Stimulated activated CD4-positive, alpha-beta T cell treated with anti-CD3 and anti-CD28 coated beads, TNF-alpha, amount 100 ng/mL, for 1 hour (primary cell): ENCODE measurements around the gene MED10.

Source experiments
- DNase-seq, 3 donors: peaks; one replicate each; pipeline ENCODE4 v3.0.0-alpha.2; 2020; ENCODE audit warnings: low read depth in 3 of 3, low spot score in 1 of 3

MED10 gene

DNA sequence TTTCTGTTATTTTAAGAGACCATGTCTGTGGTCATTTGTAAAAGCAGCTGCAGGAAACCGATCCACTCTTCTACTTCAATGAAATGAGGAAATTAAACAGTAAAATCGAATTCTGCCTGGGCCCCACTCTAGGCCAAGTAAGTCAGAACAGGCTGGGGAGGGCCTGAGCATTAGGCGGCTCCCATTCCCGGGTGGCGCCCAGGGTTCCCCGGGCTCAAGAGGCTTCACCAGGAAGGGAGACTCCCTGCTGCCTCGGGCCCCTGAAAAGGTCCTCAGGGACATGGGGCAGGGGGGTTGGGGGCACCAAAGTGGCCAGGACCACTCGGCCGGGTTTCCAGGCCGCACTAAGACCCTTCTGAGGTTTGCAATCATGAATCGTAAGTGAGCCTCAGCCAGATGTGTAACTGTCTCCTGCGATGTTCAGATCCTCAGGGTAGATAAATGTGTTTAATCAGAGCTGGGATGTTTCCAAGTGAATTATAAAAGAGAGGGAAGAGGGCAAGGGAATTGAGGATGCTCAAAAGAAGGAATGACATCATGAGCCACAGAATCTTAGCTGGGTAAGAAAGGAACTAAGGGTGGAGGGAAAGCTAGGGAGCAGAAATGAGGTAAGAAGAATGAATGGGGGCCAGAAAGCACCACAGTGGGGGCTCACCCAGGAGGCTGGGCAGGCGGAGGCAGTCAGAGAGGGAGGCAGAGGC, 24.6 kb downstream of the MED10 start:
- no peak for DNase-seq

DNA sequence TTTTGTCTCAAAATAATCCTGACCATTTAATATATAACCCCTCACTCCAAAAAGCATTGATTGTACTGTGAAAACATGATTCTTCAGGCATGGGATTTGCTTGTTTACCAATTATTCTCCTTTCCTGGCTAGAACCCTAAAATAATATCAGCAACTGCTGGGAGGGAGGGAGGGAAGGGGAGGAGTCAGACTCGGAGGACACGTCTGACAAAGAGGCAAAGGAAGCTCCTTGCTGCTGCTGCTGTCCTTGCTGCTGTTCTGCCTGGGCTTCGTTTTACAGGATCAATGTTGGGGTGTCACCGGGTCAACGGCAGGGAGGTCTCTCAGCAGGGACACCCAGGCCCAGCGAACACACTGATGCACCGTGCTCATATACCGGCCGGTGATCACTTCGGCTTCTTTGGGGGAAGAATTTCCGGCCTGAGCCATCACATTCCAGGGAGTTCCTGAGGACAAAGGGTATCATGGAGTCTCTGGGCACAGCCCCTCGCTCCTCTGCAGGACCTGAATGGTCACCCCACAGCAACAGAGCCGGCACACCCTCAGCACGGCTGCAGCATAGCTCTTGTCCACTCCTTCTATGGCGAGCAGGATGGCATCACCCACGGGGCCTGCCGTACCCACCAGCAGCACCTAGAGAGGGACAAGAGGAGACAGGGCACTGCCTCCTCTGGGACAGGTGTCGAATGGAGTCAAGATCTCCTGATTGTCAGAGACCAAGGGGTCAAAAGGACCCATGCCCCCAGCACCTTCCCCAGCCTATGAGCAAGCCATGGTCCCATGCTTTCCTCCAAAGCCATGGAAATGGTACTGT, 27.9 kb downstream of the MED10 start:
- DNase-seq, result no peak

DNA sequence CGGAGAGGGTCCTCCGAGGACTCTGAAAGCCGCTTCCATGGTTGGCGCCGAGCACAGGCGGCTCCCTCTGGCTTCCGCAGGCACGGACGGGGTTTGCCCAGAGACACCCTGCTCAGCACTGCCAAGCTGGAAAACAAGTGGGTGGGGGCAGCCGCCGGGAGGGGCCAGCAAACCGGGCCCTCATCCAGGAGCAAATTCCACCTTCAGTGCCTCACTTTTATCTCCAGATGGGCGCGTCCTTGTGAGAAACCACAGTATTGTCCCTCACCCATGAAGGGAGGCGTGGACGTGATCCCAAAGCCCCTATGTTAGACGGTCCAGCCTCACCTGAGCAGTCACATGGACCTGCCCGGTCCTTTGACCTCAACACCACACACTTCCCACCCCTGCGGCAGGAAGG, 29.0 kb downstream of the MED10 start:
- no peak for DNase-seq

DNA sequence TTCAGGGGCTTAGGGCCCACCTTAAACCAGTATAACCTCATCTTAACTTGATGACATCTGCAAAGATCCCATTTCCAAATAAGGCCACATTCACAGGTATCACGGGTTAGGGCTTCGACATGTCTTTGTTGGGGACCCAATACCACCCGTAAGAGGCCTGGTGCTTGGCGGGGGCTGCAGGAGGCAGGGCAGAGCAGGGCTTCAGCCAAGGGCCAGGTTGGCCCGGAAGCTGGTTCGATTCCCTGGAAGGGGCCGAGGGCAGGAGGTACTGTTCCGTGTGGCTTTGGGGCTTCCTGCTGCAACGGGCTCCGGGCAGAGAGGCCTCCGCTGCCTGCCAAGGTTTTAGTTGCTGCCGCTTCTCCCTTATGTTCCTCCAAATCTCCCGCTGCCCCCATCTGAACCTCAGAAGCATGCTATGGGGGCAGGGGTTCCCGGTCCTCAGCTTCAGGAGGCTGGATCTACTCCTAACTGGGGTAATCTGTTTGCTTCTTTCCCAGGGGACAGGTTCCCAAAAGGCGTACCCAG, 29.8 kb downstream of the MED10 start:
- no peak for DNase-seq

DNA sequence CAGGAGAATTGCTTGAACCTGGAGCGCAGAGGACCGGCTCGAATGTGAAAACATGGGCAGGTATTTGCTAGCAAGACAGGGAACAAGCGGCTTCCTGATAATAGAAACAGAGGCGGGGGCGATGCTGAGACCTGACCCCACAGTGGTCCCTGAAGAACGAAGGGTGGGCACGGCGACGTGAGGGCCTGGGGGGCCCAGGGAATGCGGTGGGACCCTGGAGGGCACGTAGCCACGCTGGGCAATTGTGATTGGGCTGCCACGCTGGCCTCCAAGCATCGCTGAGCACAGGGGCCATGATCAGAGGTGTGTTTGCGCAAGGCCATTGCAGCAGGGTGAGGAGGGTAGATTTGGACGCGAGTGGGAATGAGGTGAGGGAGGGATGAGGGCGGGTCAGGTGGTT, 30.7 kb downstream of the MED10 start:
- DNase-seq, result no peak

DNA sequence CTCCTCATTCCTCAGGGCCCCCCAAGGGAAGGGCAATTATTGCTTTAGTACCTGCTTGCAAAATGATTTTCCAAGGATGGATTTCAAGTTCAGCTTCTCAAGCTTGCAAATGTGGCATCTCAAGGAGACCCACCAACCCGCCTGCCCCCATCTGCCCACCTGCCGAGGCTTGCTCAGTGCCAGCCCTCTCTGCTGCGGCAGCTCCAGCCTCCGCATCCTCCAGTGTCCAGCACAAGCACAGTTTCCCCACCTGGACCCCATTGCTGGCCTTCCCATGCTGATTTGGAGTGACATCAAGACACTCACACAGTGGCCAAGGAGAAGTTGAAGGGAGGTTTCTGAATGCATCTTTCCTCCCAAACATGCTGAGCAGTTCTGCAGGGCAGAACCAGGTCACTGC, 31.2 kb downstream of the MED10 start:
- no peak for DNase-seq

DNA sequence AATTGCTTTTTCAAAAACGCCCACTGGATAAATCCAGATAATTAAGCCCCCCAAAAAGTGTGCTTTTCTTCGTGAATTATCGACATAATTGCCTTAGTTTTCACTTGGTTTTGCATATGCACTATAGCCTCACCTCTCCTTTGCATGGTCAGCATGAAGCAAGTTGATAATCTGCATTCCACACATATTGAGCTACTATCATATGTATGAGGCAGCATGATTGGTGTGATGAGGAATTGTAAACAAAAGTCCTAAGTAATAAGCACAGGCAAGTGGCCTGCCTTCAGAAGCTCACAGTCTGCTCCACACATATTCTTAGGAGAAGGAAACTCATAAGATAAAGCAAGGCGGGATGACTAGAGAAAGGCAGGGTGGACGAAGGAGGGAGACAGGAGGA, 33.8 kb downstream of the MED10 start:
- no peak for DNase-seq

DNA sequence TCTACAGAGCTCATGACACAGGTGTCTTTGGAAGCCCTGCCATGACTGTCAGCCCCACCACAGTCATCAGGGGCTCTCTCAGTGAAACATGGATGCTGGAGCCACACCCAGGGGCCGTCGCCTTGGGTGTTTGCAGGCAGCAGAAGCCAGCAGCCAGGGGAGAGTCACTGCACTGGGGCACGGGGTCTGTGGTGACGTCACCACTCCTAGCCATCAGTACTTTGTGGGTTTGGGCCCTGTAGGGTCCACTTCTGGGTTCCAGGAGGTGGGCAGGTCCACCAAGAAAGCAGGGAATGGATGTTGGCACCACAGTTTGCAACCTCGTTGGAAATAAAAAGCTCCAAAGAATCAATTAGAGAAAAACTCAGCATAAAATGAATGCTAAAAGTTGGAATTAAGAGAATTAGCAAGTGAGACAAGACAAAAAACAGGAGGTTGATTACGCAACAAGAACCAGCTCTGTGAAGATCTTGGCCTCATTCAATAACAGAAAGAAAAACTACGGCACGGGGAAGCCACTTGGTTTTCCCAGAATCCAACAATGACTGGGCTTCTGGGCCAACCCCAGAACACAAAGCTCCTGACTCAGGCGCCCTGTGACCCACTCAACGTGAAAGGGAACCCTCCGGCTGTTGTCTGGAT, 34.3 kb downstream of the MED10 start:
- no peak for DNase-seq

DNA sequence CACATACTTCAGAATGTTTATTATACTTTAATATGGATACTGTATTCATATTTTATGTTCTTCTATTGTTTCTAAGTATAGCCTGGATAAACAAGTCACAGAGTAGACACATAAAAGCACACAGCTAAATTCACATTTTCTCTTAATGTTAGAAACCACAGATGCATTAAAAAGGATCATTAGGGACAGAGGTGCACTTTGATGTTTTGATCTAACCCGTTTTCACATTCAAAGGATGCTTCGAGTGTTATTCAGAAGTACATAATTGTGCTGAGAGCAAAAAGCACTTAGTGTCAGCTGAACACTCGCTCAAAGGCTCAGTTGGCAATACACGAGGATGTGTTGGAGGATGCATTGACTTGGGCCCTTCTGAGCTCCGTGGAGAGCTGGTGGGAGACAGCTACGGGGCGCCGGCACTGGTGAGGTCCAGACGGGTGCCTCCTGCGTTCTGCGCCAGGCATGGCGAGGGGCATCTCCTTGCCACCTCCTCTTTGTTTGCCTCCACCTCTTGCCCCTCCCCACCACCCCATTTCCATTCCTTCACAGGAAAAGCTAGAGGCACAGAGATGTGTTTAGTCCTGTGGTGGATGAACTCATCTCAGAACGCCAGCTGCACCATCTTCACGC, 35.5 kb downstream of the MED10 start:
- DNase-seq, result no peak

DNA sequence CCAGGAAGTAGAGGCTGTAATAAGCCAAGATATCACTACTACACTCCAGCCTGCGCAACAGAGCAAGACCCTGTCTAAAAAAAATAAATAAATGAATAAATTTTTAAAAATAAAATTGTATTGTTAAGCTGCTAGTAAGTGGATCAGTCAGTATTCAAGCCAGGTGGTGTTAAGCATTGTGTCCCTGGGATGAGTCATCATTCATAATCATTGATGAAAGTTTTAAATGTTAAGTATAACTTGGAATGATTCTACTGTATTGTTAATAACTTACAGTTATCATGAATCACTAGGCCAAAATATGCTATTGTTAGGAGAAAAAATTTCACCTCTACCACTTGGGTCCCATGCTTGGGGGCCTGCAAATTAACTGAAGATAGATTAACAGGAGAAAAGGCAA, 38.2 kb downstream of the MED10 start:
- DNase-seq, result no peak

DNA sequence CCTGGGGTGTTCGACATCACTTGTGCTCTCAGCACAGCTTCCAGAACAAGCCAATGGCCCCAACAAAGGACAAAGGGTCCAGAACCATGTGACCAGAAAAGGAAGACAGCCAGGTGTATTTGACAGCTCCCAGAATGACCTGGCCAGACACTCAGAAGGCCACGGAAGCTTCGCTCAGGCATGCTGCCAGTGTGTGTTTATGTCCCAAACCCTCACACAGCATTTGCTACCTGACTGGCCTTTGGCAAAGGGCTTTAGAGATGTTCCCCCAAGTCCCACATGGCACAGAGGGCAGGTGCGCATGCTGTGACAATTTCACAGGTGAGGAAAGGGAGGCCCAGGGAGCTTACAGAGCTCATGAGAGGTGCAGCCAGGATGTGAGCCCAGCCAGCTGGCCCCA, 39.5 kb downstream of the MED10 start:
- no peak for DNase-seq

DNA sequence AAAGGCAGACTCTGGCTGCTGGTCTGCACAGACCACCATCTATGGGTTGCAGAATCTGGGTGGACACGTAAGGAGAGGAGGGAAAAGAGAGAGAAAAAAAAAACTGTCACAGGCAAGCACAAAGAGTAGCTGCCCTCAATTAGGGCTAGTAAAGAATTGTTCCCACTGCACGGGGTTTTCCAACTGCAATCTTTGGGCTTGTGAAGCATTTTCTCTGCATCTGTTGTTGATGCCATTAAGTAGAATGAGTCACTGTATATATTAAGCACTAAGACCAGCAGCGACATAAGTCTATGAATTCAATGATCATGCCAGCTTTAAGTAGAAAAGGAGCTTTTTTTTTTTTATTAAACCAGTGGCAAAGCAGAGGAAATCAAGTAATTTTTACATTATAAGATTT, 40.2 kb downstream of the MED10 start:
- no peak for DNase-seq

DNA sequence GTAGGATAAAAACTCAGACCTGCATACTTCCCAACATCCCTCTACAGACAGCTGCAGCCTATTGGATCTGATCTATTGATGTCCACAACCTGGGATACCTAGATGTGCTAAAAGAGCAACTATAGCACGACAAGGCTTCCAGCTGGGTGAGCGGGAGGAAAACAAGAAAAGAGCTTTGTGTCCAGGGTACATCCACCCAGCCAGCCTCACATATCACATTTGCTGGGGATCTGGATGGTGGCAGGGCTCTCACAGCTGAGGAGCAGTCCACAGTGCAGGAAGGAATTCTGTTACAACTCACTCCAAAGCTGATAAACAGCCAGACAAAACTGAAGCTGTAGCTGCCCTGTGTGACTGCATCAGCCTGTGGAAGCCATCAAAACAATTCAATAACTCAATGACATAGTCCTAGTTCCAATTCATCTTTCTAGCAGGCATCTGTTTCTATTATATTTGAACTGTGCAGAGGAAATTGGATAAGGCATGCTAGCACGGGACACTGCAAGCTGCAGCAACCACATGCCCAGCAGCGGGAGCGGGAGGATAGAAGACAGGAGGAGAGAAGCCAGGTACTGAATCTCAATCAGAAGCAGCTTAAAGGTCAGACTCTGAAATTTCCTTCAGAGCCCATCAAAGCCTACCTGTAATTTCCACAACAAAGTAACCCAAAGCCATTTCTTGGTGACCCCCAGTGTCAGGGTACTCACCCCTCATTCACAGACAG, 45.0 kb downstream of the MED10 start:
- DNase-seq, result no peak

DNA sequence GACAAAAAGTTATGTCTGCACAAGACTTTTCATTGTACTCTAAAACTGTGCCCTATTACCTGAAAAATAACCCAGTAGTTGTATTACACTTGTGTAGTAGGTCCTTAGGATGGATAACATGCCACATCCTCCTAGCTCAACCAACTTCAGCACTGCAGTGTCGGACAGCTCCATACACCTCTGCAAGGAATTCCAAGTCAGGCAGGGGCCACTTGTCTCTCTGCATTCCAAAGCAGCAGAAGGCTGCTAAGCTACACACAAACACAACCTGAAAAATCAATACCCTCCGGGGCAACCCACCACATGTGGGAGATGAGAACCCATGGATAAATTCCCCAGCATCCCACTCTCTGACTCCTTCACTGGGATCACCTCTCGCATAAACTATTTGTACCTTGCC, 50.2 kb downstream of the MED10 start:
- no peak for DNase-seq

DNA sequence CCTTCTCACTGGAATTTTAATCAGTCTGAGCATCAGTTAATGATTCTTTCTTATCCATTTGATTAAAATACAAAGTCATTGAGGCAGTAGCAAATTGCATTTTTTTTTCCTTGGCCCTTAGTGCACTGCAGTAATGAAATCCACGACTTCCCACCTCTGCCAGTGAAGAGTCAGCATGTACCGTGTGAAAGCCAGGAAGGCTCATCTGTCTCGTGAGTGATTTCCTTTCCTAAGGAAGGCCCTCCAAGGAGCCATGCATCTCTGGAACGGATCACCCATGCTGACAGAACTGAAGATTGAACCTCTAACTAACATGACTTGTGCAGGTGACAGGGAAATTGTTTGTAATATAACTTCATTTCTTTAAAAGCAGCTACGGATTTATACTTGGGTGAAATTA, 51.6 kb downstream of the MED10 start:
- no peak for DNase-seq

DNA sequence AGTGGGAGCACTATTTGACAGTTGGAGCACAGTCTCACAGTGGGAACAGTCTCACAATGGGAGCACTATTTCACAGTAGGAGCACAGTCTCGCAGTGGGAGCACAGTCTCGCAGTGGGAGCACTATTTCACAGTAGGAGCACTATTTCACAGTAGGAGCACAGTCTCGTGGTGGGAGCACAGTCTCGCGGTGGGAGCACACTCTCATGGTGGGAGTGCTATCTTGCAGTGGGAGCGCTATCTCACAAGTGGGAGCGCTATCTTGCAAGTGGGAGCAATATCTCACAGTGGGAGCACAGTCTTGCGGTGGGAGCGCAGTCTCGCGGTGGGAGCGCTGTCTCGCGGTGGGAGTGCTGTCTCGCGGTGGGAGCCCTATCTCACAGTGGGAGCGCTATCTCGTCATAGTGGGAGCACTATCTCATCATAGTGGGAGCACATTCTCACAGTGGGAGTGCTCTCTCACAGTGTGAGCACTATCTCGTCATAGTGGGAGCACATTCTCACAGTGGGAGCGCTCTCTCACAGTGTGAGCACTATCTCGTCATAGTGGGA, 56.1 kb downstream of the MED10 start:
- no peak for DNase-seq
